ENCODE measurements around the gene KRT76.

- TF ChIP-seq CTCF (IDR thresholded peaks at IDR 0.05) = no peak
- TF ChIP-seq POLR2A (IDR thresholded peaks at IDR 0.05) = no peak
Observed at GRCh38 chr12:52749827-52750226, 27.3 kb downstream of the KRT76 start.

Measured in testis (tissue), 2 donors.